GM12878 (cell line): Measurements from ENCODE around the gene RPUSD2. TPM values are rescaled to one million over a fixed set of nuclear protein-coding genes. Genes with fewer than 3 reads are reported as not detected.

ENCODE experiments used
- E4F1 ChIP-seq: fragments of 450-650 bp; IDR thresholded peaks from 2 replicates; pipeline ENCODE4 v1.6.1; 2018; ENCODE audit warnings: borderline replicate concordance, mild to moderate bottlenecking; ENCODE audit not compliant: partially characterized antibody
- EED ChIP-seq: sonication (generic); IDR thresholded peaks from 2 replicates; pipeline ENCODE4 v1.6.1; 2016; ENCODE audit warnings: antibody characterized with exemption, low read depth
- GABPA ChIP-seq: IDR thresholded peaks from 2 replicates; pipeline ENCODE4 v1.6.1; 2014; ENCODE audit warnings: antibody characterized with exemption, low read depth, mild to moderate bottlenecking, inconsistent platforms
- HDAC2 ChIP-seq: fragments of 200-600 bp; sonication (generic); IDR thresholded peaks from 2 replicates; pipeline ENCODE4 v1.6.1; 2017
- MEF2A ChIP-seq: IDR thresholded peaks from 2 replicates; pipeline ENCODE4 v1.6.1; 2011; ENCODE audit warnings: low read depth, mild to moderate bottlenecking, low read length, moderate library complexity; ENCODE audit not compliant: insufficient read depth
- MEF2B ChIP-seq: fragments of 450-650 bp; IDR thresholded peaks from 2 replicates; pipeline ENCODE4 v1.6.1; 2018; ENCODE audit warnings: mild to moderate bottlenecking, moderate library complexity; ENCODE audit not compliant: partially characterized antibody, poor library complexity, severe bottlenecking
- PAX5 ChIP-seq: IDR thresholded peaks from 2 replicates; pipeline ENCODE4 v1.6.1; 2011; ENCODE audit warnings: low read depth, low read length, borderline replicate concordance
- RB1 ChIP-seq: fragments of 450-650 bp; formaldehyde crosslinking; IDR thresholded peaks from 2 replicates; pipeline ENCODE4 v1.6.1; 2017; ENCODE audit warnings: mild to moderate bottlenecking, borderline replicate concordance
- SMAD1 ChIP-seq: fragments of 450-650 bp; IDR thresholded peaks from 2 replicates; pipeline ENCODE4 v1.6.1; 2018; ENCODE audit warnings: mild to moderate bottlenecking, low read depth; ENCODE audit not compliant: partially characterized antibody
- TCF12 ChIP-seq: IDR thresholded peaks from 2 replicates; pipeline ENCODE4 v1.6.1; 2011; ENCODE audit warnings: low read depth, mild to moderate bottlenecking, low read length
- USF1 ChIP-seq: IDR thresholded peaks from 2 replicates; pipeline ENCODE4 v1.6.1; 2011; ENCODE audit warnings: borderline replicate concordance, low read depth, mild to moderate bottlenecking, moderate library complexity, mixed read lengths, low read length; ENCODE audit not compliant: insufficient read depth; ENCODE audit errors: extremely low read length
- WRNIP1 ChIP-seq: IDR thresholded peaks from 2 replicates; pipeline ENCODE4 v1.6.1; 2011; ENCODE audit warnings: low read depth, low read length, improper control_type of control experiment, borderline replicate concordance
- ZBED1 ChIP-seq: IDR thresholded peaks from 2 replicates; pipeline ENCODE4 v1.6.1; 2016; ENCODE audit warnings: borderline replicate concordance
- ZBTB11 ChIP-seq: fragments of 450-650 bp; formaldehyde crosslinking; IDR thresholded peaks from 2 replicates; pipeline ENCODE4 v1.5.0; 2022; ENCODE audit warnings: mild to moderate bottlenecking, missing genetic modification characterization
- ZBTB33 ChIP-seq: fragments of 450-650 bp; IDR thresholded peaks from 2 replicates; pipeline ENCODE4 v1.6.1; 2017; ENCODE audit warnings: mild to moderate bottlenecking
- ZNF592 ChIP-seq: fragments of 450-650 bp; IDR thresholded peaks from 2 replicates; pipeline ENCODE4 v1.6.1; 2017; ENCODE audit warnings: mild to moderate bottlenecking, moderate library complexity
- polyA plus RNA-seq, 11 experiments: library from polyadenylated mRNA; depleted of rRNA in 4 of 11; unstranded in 6 of 11; stranded (reverse) in 5 of 11; fragments of >200 nt; fragmentation: Nextera tagmentation in 4 of 11; fragmentation: Illumina TruSeq in 1 of 11; extraction: Ambion mirVana in 4 of 11; extraction: Trizol in 1 of 11; gene quantifications; 1 replicate in 1 of 11; 2 replicates in 10 of 11; pipeline versions ENCODE4 v1.2.1 to v1.2.3, GENCODE V29; 2011 to 2016; ENCODE audit warnings: inconsistent platforms in 2 of 11, missing spikeins in 2 of 11, low read depth in 1 of 11
- total RNA-seq, 4 experiments: library from RNA; depleted of rRNA in 3 of 4; stranded (reverse); fragments of >200 nt in 3 of 4; fragmentation: Illumina TruSeq in 1 of 4; extraction: Trizol in 1 of 4; gene quantifications; 2 replicates each; pipeline versions ENCODE4 v1.2.1 to v1.2.3, GENCODE V29; 2013 to 2021

Gene RPUSD2
- total and polyA plus RNA-seq, 10 of the 15 experiments (the other 5 are each of a cell fraction or from before 2014, with no cell fraction given): 4.0 to 33.3 (median 18.5) TPM

- TF ChIP-seq ZBTB11 (CRISPR knock-in tag) (no peak), HDAC2 (no peak), MEF2A (peak; percentile 87), ZNF592 (no peak), MEF2B (peak; percentile 50), TCF12 (peak; percentile 94), ZBED1 (0 out of 2 replicates have a peak, but pooled peaks have one; percentile 39), ZBTB33 (no peak), RB1 (no peak), WRNIP1 (no peak; the same call in 1 of the 2 replicates), USF1 (no peak), PAX5 (peak; percentile 87), EED (peak; percentile 100), E4F1 (no peak), GABPA (no peak), SMAD1 (no peak)
Observed at GRCh38 chr15:40543631-40544294, 25.3 kb upstream of the RPUSD2 start (continued).
